Measurements from ENCODE around the gene ETFB.

The ETFB gene

DNA sequence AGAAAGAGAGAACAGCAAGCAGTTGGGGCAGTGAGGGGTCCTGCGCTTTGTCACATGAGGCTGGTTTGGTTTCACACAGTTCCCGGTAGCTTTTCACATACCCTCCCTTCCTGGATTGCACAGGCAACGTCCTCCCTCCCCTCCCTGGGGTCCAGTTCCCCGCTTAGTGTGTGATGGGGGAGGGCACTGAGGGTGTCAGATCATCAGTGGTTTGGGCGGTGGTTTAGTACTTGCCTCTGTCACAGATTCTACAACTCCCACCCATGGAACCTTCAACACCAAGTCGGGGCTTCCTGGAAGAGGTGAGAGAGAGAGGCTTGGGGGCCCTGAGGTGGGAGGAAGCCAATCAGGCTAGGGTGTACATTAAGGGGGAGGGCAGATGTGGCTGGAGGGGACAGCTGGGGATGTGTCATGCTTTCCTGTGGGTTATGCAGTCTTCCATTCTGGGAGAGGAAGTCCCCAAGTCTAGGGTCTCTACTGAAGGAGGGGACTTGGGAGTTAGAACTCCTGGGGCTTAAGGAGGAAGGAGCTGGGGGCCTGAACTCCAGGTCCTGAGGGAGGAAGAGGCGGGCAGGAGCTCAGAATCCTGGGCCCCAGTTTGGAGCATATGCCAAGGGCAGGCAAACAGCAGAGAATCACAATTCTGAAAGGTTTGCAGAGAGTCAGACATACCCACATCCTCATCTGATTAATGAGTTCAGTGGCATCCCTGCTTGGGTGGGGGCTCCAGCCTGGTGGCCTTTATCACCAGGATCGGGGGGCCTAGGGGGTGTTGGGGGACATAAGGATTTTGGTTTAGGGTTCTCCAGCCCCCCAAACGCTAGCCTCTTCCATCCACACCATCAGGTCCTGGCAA is 6.7 kb upstream of the ETFB start, which contains the start of gene NKG7:
NKG7 (minus strand) TSS at position 6 of the 856 bp plus-strand sequence. CDS start 119 bp downstream, outside the sequence.
- no peak for DNase-seq (ENCODE audit: extremely low read depth, low read depth)
- TF ChIP-seq CTCF (IDR thresholded peaks at IDR 0.05; ENCODE audit: low read depth, low read length, missing control alignments) = no peak
- H3K4me3 ChIP-seq (replicated peaks; ENCODE audit: low read depth, low read length) = no peak within 1 kb of the TSS

DNA sequence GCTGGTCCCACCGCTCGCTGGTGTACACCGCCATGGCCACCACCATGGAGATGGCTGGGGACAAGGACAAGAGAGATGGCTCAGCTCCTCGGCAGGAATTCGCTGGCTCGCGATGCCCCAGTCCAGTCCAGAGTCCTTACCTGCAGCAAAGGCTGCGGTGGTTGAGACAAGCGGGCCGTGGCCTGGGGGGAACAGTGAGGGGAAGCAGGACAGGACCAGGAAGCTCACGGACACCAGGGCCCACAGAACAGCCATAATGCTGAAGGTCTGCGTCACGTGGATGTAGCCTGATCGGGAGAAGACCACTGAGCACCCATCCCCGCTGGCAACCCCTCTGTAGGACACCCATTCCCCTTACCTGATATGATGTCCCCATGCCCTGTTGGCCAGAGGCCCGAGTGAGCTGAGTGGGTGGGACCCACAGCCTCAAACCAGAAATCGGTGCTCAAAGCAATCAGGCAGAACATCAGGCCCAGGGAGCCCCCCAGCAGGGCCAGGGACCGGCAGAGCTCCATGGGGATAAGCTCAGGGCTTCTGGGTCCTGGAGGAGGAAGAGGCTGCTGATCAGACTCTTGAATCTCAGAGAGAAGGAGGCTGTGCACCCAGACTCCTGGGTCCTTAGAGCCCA is 5.9 kb upstream of the ETFB start:
- no peak overlapping the region for H3K4me3 ChIP-seq (replicated peaks; ENCODE audit: low read depth, low read length)
- no peak for TF ChIP-seq CTCF (IDR thresholded peaks at IDR 0.05; ENCODE audit: low read depth, low read length, missing control alignments)
- no peak for DNase-seq (ENCODE audit: extremely low read depth, low read depth)

GRCh38 chr19:51371186-51371690 is 5.0 kb upstream of the ETFB start:
- no peak overlapping the region for H3K4me3 ChIP-seq (replicated peaks; ENCODE audit: low read depth, low read length)
- TF ChIP-seq CTCF (IDR thresholded peaks at IDR 0.05; ENCODE audit: low read depth, low read length, missing control alignments) = no peak
- DNase-seq (ENCODE audit: extremely low read depth, low read depth) = no peak

- H3K4me3 ChIP-seq (replicated peaks; ENCODE audit: low read depth, low read length) = no peak overlapping the region
- TF ChIP-seq CTCF (IDR thresholded peaks at IDR 0.05; ENCODE audit: low read depth, low read length, missing control alignments) = no peak
Measured at GRCh38 chr19:51370230-51370629, 4.0 kb upstream of the ETFB start.

GRCh38 chr19:51368366-51369282 is 2.4 kb upstream of the ETFB start, which contains the start of gene CLDND2:
Gene CLDND2 (minus strand): TSS chr19:51369003. CDS start chr19:51368577, 426 bp downstream.
- DNase-seq (ENCODE audit: extremely low read depth, low read depth) = no peak

More at GRCh38 chr19:51370230-51370629, 4.0 kb upstream of the ETFB start:
- DNase-seq (ENCODE audit: extremely low read depth, low read depth) = no peak

More at GRCh38 chr19:51368366-51369282, 2.4 kb upstream of the ETFB start, which contains the start of gene CLDND2:
- H3K4me3 ChIP-seq (replicated peaks; ENCODE audit: low read depth, low read length) = peak within 1 kb of the TSS; percentile 92
- TF ChIP-seq CTCF (IDR thresholded peaks at IDR 0.05; ENCODE audit: low read depth, low read length, missing control alignments) = no peak
